GM10266 (cell line): Measurements from ENCODE around the gene PLAC8L1.
"Not testable (repeated sequence)": the region's sequence is repeated elsewhere in the genome, so short reads cannot be mapped to it uniquely, and the experiment has no call there.

Source experiments
- DNase-seq: peaks from one replicate; pipeline ENCODE4 v3.0.0; 2012; ENCODE audit errors: extremely low spot score
- TF ChIP-seq, protein P1 (sequence below): IDR thresholded peaks from 2 replicates; pipeline ENCODE4 v1.5.1; 2012; ENCODE audit warnings: mild to moderate bottlenecking, low read depth; ENCODE audit not compliant: control insufficient read depth, insufficient read depth; ENCODE audit errors: missing control alignments

Gene PLAC8L1, protein sequence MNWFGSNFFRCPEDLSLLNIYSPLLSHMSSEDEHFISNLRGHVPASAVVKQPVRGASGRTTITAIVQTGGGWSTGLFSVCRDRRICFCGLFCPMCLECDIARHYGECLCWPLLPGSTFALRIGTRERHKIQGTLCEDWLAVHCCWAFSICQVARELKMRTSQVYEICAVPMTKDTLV

DNA sequence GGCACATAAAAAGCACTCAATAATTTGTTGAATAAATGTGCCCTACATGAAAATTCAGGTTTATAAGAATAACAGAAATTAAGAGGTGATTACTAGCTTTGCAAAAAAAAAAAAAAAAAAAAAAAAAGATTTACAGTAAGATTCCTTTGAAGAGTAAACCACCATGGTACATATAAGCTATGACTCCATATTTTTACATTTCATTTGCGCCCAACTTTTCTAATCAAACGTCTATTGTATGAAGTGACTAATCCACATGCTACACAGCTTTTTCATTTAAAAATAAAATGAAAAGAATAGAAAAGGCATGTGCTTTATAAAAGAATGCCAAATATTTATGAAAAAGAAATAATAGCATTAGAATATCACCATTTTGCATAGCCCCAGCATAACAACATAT is at the start of gene PLAC8L1:
PLAC8L1 (minus strand) TSS at position 101 of the 400 bp plus-strand sequence. CDS start 1,266 bp downstream, outside the sequence.
- DNase-seq, result no peak
- TF ChIP-seq, protein P1, sequence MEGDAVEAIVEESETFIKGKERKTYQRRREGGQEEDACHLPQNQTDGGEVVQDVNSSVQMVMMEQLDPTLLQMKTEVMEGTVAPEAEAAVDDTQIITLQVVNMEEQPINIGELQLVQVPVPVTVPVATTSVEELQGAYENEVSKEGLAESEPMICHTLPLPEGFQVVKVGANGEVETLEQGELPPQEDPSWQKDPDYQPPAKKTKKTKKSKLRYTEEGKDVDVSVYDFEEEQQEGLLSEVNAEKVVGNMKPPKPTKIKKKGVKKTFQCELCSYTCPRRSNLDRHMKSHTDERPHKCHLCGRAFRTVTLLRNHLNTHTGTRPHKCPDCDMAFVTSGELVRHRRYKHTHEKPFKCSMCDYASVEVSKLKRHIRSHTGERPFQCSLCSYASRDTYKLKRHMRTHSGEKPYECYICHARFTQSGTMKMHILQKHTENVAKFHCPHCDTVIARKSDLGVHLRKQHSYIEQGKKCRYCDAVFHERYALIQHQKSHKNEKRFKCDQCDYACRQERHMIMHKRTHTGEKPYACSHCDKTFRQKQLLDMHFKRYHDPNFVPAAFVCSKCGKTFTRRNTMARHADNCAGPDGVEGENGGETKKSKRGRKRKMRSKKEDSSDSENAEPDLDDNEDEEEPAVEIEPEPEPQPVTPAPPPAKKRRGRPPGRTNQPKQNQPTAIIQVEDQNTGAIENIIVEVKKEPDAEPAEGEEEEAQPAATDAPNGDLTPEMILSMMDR, result no peak

DNA sequence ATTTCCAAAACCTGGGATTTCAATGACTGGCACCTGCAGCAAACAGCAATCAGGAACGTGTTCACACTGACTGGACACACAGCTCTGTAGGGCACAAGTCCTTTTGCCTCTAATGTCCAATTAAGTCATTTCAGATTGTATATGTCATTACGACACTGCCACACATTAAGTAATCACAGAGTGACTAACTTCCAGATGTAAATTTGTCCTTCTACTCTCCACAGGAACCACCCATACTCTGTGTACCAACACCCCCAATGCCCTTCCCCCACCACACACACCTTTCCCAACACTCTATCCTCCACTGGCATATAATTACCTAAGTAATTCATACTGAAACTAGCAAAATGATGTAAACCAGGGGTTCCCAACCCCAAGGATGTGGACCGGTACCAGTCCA is 46.6 kb upstream of the PLAC8L1 start:
- TF ChIP-seq, protein P1, result no peak
- no peak for DNase-seq

DNA sequence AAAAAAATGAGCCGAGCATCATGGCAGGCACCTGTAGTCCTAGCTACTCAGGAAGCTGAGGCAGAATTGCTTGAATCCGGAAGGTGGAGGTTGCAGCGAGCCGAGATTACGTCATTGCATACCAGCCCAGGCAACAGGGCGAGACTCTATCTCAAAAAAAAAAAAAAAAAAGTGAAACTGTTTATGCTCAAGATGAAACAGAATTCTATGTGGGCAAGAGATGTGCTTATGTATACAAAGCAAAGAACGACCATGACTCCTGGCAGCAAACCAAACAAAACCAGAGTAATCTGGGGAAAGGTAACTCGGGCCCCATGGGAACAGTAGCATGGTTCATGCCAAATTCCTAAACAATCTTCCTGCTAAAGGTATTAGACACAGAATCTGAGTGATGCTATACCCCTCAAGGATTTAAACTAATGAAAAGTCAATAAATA is 32.6 kb upstream of the PLAC8L1 start:
- no peak for DNase-seq

DNA sequence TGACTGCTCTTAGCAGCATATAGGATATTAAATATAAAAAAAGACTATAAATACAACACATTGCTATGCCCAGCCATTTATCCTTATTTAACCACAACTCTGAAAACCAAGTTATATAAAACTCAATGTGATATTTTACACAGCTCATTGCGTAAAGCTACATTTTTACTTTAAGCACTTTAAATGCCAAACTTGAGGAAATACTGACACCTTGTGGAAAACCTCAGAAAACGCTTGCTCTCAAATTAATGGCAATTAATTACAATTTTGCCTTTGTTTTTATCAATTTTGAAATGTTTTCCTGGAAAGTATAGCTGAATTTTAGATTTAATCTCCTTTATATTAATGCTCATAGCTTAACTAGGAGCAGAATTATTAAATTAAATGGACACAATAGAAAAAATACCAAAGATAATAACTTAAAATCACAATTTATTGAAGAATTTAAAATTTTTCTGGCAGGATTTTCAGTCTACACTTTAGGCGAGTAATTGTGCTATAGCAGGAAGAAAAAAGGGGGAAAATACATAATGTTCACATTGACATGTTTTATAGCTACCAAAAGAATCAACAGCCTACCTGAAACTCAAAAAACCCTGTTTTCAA is 25.2 kb upstream of the PLAC8L1 start:
- no peak for DNase-seq
- TF ChIP-seq, protein P1, result peak; percentile 49

More for the DNA sequence above, 32.6 kb upstream of the PLAC8L1 start:
- TF ChIP-seq, protein P1, result no peak

DNA sequence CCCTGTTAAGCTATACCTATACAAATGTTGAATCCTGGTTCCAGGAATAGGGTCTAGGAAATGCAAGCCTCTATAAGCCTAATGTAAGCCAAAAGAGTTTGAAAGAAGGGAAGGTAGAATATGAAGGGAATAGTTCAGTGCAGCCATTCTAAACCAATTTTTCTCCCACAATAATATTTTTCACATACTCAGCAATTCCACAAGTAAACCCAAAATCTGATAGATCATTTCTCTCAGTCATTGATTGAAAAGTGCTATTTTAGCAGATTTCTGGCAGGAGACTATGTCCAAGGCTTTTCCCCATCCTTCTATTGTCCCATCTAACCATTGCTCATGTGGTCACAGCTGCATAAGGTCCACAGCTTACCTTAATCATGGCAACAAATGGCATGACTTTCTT is 20.7 kb upstream of the PLAC8L1 start:
- no peak for DNase-seq
- TF ChIP-seq, protein P1, result no peak

DNA sequence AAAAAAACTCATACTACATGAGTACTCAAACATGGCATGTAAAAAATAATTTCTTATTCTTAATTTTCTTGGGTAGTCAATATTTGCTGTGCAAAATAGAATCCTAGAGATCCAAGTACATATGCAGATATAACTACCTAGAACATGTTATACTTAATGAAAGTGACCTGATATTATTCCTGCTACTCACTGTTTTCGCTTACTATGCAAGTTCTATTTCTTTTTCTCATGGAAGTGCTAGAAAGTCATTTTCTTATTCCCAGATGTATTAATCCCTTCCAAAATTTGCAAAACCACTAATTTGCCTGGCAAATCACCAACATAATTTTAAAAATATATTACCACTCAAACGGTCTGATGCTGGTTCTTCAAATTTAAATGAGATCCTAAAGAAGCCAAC is 19.2 kb upstream of the PLAC8L1 start:
- no peak for DNase-seq
- TF ChIP-seq, protein P1, result no peak

DNA sequence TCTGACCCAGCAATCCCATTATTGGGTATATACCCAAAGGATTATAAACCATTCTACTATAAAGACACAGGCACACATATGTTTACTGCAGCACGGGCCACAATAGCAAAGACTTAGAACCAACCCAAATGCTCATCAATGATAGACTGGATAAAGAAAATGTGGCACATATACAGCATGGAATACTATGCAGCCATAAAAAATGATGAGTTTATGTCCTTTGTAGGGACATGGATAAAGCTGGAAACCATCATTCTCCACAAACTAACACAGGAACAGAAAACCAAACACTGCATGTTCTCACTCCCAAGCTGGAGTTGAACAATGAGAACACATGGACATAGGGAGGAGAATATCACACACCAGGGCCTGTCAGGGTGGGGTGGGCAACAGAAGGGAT is 16.1 kb upstream of the PLAC8L1 start:
- DNase-seq, result not testable (repeated sequence)
